GM19467 (cell line): ENCODE data around the gene NFILZ.

ENCODE experiments used
- ATAC-seq: cut with Tn5 transposase; IDR thresholded peaks from one replicate; pipeline ENCODE4 v1.9.1; 2021; ENCODE audit warnings: mild to moderate bottlenecking, moderate library complexity; ENCODE audit not compliant: unreplicated experiment

The NFILZ gene

DNA sequence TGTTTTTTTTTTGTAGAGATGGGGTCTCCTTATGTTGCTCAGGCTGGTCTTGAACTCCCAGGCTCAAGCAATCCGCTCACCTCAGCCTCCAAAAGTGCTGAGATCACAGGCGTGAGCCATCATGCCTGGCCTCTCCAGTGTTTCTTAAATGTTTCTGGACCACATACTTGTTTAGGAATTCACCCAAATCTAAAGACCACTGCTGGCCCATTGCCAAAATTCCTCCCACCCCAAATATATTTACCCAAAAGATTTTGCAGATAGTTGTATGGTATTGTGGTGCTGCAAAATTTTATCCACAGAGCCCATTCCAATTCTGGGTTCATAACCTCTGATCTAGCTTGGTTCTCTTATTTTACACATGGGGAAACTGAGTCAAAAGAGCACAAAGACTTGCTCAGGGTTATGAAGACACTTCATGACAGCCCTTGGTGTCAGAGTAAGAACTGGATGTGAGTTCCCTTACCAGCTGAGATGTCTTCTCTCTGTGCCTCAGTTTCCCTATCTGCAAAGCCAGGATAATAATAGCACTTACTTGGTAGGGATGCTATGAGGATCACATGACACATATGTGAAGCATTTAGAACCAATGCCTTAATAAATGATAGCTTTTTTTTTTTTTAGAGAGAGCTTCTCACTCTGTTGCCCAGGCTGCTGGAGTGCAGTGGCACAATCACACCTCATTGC lies 10.9 kb downstream of the NFILZ start:
- no peak for ATAC-seq

DNA sequence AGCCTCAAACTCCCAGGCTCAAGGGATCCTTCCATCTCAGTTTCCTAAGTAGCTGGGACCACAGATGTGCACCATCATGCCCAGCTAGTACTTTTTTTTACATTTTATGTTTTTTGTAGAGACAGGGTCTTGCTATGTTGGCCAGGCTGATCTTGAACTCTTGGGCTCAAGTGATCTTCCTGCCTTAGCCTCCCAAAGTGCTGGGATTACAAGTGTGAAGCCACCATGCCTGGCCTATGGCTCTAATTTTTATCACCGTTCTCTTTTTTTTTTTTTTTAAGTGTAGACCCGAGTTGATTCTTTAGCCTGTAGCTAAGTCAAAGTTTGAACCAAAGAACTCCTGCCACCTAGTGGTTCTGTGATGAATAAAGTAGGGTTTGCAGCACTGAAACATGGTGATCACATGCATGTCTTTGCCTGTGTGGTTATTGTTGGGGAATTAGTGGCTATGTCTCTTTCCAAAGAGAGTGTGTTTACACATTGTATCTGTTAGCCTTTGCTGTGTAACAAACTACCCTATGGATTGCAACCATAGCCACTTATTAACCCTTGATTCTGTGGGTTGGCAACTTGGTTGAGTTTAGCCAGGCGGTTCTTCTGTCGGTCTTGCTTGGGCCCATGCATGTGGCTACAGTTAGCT lies 11.6 kb downstream of the NFILZ start:
- ATAC-seq: no peak

DNA sequence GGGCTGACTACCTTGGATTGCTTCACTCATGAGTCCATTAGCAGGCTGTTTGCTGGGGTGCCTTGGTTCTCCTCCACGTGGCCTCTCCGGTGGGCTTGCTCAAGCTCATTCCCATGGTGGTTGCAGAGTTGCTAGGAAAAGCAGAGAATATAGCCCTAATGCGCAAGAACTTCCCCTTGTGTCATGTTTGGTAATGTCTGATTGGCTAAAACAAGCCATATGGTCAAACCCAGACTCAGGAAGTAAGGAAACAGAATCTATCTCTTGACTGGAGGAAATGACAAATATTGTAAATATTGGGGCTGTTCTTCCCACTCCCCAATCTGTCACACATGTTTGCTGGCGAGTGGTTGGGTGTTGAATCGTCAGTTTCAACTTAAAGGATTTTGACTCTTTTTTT lies 12.1 kb downstream of the NFILZ start:
- no peak for ATAC-seq

DNA sequence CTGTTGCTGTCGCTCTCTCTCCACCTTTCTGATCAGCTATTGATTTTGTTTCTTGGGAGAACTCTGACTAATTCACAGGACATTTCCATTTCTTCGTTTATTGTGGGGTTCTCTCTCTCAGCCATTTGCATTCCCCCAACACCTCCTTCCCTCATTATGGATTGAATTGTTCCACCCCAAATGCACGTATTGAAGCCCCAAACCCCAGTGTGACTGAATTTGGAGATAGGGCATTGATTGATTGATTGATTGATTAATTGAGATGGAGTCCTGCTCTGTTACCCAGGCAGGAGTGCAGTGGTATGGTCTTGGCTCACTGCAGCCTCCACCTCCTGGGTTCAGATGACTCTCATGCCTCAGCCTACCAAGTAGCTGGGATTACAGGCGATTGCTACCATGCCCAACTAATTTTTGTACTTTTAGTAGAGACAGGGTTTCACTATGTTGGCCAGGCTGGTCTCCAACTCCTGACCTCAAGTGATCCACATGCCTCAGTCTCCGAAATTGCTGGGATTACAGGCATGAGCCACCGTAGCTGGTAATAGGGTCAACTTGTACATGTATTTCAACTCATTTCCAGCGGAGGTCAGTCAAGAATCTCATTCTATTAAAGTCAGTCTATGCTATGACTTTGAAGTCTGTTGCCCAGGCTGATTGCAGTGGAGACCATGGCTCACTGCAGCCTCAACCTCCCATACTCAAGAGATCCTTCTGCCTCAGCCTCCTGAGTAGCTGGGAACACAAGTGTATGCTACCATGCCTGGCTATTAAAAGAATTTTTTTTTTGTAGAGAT lies 13.6 kb downstream of the NFILZ start:
- ATAC-seq: no peak

DNA sequence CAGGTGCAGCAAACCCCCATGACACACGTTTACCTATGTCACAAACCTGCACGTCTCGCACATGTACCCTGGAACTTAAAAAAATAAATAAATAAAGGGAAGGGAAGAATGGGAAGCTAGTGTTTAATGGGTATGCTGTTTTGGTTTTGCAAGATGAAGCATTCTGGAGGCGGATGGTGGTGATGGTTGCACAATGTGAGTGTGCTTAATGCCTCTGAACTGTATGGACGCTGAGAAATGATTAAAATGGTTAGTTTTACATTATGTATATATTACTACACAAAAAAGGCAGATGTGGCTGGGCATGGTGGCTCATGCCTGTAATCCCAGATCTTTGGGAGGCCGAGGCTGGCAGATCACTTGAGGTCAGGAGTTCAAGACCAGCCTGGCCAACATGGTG lies 17.8 kb downstream of the NFILZ start:
- ATAC-seq: no peak

DNA sequence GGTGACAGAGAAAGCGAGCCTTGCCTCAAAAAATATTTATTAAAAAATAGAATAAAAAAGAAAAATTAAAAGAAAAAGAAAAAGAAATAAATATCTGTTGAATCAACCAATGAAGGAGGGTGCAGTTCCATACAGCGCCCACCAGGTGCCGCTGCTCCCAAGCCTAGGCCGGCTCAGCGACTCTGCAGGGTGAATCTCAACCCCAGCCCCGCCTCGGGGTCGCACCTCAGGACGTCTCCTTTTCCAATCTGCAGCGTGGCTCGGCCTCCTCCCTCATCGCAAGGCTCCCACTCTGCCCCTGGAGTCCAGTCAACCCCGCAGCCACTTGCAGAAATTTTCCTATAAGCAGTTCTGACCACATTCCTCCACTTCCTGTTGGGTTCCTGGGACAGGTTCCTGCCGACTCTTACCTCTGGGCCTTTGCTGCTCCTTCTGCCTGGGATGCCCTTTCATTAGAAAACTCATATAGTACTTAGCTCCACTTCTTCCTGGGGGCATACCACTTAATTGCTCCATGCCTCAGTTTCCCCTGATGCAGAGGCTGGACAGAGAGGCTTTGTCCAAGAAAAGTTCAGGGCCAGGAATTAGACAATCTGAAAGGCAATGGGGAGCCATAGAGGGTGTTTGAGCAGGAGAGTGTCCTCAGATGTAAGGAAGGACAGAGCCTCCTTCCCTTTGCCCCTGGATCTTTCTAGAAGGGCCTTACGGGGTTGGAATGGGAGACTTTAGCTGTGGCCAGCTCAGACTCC lies 24.3 kb downstream of the NFILZ start:
- ATAC-seq: no peak

DNA sequence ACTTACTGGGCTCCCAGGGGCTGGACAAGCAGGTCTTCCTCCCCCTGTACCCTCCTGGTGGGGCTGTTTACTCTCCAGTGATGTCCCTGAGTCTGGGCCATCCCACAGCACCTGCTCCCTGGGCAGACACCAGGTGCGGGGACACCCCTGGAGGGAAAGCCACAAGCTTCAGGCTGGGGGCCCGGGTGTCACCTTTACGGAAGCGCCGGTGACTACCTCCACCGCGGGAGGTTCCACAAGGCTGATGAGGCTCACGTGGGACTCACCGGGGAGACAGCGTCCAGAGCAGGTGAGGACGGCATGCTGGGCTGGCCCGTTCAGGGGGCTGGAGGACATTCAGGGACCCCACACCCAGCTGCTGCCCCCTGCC lies 24.9 kb downstream of the NFILZ start:
- no peak for ATAC-seq

DNA sequence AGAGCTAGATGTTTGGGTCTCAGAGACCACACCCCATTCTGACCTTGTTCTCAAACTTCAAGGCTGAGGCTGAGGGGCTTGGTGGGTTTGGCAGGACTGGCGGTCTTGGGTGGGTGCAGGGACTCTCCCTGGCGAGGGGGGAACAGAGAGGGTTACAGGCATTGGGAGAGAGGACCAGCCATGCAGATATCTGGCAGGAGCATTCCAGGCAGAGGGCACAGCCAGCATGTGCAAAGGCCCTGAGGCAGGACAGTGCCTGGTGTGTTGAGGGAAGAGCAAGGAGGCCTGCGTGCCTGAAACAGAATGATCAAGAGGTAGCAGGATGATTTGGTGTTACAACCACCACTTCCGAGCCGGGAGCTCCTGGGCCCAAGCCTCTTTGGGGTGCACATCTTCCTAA lies 27.4 kb downstream of the NFILZ start:
- no peak for ATAC-seq

DNA sequence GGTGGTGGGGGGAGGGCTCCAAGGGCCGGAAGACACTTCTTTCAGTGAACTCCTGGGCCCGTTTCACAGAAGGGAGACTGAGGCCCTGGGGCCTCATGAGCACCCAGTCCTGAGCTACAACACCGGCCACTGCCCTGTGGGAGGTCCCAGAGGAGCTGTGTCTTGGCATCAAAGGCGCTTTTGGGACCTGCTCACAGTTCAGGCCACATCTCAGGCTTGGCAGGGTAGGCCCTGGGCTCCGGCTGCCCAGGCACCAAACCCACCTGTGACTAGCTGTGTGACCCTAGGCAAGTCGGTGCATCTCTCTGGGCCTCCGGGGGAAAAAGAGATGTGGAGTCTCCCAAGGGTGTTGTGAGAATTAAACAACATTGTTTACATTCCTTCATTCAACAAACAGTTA lies 29.5 kb downstream of the NFILZ start:
- no peak for ATAC-seq

DNA sequence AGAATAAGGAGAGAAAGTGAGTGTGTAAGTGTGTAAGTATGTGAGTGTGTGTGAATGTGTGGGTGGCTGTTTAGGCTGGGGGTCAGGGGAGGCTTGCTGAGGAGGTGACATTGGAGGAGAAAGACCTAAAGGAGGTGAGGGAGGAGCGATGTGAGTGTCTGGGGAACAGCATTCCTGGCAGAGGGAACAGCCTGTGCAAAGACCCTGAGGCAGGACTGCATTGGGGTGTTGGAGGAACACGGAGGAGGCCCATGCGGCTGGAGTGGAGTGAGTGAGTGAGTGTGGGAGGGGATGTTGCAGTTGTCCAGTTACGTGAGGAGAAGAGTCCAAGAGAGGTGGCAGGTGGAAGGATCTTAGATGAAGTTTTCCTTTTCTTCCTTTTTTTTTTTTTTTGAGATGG lies 31.8 kb downstream of the NFILZ start:
- ATAC-seq: no peak

DNA sequence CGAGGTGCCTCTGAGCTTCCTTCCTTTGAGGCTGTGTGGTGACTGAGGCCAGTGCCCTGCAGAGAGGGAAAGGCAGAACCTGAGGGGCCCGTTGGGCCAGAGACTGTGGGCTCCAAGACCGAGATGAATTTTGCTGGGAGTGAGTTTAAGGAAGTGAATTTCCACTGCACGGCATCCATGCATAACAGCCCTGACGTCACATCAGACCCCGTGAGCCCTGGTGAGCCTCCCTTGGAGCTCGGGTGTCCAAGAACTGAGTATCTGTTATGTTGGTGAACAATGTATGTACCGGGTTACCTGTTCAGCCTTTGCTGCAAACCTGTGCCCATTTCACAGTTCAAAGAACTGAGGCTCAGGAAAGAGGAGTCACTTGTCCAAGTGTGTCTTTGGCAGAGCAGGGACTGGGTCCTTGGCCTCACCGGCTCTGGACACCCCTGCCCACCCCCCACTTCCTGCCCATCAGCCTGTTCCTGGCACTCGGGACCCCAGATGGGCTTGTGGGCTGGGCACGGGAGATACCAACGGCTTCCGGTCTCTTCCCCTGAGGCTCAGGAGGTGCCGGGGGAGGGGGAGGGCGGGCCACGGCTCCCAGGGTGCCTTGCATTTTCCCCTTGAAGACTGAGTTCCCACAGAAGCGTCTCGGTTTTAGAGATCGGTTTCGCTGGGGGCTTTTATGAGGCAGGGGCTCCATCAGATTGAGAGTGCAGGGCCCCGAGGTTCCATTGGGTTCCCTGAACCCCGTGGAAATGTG lies 33.7 kb downstream of the NFILZ start:
- ATAC-seq: no peak

DNA sequence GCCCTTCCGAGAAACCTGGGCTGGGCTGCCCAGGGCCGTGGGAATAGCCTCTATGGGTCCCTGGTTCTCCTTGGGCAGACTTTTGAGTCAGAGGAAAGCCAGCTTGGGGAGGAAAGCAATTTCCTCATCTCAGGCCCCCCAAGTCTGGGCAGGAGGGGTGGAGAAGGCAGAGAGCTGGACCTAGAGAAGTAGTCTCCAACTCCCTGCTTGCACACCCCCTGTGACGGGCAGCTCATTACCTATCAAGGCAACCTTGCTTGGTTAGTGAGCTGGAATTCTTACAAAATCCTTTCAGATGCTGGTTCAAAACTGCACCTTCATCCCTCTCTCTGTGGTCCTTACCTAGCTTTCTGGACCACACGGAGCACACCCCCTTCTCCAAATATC lies 34.2 kb downstream of the NFILZ start:
- ATAC-seq: no peak

DNA sequence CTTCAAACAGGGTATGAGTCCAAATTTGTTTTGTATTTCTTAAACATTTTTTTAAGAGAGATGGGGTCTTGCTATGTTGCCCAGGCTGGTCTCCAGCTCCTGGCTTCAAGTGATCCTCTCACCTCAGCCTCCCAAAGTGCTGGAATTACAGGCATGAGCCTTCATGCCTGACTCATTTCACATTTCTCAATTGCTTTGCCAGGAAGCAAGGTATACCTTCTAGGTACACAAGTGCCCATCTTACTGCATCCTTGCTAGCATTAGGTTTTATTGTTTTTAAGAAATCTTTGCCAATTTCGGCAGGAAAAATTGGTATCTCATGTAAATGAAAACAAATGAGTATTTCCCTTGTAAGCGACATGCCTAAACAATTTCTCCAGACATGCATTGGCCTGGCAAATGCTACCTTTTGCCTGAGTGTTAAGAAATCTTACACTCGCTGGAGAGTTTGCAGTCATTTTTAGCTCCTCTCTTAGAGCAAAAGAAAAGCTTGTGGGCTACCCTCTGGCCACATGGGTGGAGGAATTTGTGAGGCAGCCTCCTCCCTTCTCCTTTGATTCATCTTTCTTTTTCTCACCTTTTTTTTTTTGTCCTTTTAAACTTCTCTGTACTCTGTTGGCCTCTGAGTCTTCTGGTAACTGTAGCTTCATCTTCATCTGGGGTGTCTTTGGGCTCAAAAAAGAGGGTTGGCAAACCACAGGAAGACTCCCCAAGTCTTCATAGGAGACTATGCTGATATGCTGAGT lies 35.2 kb downstream of the NFILZ start:
- no peak for ATAC-seq

DNA sequence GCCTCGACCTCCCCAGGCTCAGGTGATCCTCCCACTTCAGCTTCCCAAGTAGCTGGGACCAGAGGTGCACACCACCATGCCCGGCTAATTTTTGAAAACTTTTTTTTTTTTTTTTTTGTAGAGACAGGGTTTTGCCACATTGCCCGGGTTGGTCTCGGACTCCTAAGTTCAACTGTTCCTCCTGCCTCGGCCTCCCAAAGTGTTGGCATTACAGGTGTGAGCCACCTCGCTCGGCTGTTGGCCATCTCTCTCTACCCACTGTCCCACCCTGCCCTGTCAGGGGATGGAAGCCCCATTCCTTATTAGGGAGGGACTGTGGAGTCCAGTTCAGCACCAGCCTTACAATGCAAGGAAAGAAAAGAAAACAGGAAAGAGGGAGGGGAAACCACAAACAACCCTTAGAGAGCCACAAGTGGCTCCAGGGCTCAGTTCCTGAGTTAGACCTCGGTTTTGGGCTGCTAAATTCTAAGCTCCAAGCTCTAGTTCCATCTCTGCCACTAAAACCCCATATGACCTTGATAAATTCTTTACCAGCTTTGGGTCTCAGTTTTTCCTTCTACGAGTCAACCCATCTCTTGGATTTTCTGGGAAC lies 36.5 kb downstream of the NFILZ start:
- ATAC-seq: no peak

DNA sequence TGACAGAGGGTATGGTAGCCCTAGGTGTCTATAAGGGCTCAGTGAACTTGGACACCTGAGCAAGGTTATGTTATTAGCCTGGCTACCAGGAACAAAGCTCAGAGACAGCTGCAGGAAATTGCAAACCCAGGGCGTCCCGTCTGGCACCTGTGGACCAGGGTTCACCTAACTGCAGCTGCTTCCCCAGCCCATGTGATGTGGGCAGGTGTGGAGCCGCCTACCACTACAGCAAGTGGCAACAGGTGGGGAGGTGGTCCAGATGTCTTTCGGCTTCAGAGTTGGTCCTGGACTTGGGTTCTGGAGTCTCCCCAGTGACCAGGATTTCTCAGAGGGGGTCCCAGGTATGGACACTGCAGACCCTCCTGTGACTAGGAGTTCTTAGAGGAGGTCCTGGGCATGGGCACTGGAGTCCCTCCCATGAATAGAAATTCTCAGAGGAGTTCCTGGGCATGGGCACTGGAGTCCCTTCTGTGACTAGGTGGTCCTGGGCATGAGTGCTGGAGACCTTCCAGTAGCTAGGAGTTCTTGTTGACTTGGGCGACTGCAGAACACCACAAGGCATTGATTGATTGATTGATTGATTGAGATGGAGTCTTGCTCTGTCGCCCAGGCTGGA lies 43.0 kb downstream of the NFILZ start:
- no peak for ATAC-seq

DNA sequence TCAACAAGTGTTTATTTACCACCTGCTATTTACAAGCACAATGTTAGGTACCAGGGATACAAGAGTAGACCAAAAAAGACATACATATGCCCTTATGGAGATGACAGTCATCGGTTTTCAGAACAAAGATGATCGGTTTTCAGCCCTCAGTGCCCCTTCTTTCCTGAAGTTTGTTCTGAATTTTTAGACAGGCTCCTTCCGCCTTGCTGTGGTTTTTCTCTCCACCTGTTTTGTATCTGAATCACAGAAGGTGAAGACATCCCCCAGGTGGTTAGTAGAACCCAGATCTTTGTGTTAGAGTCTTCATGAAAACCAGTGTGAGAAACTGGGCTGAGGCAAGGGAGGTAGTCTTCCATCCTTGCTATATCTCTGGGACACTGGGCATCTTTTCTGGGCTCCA lies 44.6 kb downstream of the NFILZ start:
- no peak for ATAC-seq

DNA sequence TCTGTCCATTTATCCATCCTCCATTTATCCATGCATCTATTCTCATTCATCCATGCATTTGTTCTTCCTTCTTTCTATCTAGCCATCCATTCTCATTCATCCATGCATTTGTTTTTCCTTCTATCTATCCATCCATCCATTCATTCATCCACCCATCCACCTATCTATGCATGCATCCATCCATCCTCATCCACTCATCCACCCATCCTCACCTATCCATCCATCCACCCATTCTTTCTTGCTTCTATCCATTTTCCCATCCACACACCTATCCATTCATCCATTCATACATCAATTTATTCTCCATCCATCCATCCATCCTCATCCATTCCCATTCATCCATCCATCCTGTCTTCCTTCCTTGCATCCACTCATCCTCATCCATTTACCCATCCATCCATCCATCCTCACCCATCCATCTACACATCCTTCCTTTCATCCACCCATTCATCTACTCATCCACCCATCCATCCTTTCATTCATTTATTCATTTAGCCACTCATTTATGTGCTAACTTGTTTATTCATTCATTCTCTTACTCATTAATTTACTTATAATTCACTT lies 47.9 kb downstream of the NFILZ start:
- ATAC-seq: no peak
